Femur (tissue), 1 donor: ENCODE measurements around the gene RAP1GDS1.

Source experiments
- DNase-seq: peaks from one replicate; pipeline ENCODE4 v3.0.0-alpha.2; 2017

Gene RAP1GDS1, protein sequence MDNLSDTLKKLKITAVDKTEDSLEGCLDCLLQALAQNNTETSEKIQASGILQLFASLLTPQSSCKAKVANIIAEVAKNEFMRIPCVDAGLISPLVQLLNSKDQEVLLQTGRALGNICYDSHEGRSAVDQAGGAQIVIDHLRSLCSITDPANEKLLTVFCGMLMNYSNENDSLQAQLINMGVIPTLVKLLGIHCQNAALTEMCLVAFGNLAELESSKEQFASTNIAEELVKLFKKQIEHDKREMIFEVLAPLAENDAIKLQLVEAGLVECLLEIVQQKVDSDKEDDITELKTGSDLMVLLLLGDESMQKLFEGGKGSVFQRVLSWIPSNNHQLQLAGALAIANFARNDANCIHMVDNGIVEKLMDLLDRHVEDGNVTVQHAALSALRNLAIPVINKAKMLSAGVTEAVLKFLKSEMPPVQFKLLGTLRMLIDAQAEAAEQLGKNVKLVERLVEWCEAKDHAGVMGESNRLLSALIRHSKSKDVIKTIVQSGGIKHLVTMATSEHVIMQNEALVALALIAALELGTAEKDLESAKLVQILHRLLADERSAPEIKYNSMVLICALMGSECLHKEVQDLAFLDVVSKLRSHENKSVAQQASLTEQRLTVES

DNA sequence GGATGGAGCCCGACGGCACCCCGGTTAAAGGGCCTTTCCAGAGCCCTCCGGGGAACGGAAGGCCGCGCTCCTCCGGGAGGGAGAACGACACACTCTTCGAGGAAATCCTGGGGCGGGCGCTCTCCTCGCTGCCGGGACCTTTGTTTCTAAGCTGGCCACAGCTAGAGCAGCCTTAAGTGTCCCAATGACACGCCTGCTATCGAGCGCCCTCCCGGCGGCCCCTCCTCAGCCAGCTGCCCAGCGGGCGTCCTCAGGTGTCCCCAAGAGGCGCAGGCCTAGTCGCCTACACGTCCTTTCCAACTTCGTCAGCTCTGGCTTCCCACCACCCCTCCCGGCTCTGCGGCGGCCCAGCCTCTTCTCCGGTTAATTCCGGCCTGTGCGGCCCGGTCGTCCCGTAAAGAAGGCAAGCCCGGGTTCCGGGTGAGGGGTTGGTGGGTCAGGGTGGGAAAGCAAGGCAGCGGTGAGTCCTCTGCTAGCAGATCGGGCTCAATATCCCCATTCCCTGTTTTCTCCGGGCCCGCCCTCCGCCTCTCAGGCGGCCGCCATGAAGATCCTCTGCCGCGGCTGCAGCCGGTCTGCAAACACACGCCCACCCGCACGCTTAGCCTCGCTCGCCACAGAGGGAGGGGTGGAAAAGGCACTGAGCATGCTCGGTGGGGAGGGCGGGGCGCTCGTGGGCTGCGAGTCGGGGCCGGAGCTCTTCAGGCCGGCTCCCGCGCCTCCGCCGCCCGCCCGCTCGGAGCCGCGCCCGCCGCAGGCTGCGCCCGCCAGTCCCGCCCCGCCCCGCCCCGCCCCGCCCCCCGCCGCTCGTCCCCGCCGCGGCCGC is at the start of gene RAP1GDS1:
RAP1GDS1 (plus strand) TSS at position 806 of the 826 bp plus-strand sequence. CDS start 182 bp downstream, outside the sequence.
- peak; percentile 98 for DNase-seq

DNA sequence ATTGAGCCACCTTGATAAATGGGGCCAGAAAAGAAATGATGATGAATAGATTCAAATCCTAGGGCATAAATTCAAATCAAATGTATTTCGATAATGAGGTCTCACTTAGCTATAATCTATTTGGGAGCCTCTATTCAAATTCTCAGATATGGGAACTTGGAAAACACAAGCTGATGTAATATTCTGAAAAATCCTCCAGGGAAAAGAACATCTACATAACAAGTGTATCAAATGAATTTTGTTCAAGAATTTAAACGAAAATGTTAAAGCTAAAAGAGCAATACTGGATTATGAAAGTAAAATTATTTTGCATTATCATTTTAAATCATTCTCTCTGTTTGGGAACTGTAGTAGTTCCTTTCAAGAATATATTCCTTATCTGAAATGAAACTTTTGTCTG is 38.9 kb upstream of the RAP1GDS1 start:
- DNase-seq: no peak

DNA sequence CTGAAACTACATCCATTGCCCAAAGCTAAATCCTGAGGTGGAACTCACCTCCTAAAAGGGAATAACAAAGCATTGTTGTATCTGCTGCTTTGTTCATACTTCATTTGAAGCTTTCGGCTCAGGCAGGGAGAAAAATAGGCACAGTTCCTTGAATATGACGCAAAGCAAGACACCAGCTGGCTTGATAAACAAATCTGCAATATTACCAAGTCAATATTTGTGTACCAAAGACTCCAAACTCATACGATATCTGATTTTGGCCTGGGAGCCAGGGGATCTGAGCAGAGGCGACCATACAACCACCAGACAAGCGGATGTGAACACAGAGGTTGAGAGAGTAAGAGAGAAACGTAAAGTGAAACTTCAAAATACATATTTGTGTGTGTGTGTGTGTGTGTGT is 34.8 kb upstream of the RAP1GDS1 start:
- no peak for DNase-seq

DNA sequence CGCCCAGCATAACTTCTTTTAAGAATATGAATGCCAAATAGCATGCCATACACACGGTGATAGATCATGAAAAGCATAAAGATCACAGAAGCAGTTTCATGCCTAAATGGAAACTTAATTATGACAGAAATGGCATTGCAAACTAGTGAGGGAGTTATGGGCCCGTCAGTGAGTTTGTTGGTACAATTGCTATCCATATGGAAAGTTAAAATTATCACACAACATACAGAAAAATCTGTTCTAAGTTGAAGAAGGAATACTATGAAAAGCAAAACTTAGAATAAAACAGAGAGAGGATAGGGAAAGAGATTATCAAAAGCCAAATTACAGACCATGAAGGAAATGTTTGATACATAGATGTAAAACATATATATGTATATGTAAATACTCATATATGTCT is 30.2 kb upstream of the RAP1GDS1 start:
- DNase-seq: no peak

DNA sequence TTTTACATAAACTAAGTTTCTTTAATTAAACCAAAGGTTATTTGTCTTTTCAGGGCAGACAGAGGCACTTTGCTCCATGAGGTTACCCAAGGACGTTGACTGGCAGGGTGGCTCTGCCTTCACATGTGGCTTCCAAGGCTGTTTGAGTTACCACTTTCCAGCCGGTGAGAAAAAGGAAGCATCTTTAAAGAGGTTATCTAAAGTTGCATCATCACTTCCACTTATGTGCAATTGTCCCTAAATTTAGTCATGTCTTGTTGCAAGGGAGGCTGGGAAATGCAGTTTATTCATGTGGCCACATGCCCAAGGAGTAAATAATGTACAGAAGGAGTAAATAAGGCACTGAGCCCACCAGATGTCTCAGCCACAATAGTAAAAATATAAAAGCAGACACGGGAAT is 29.0 kb upstream of the RAP1GDS1 start:
- no peak for DNase-seq

DNA sequence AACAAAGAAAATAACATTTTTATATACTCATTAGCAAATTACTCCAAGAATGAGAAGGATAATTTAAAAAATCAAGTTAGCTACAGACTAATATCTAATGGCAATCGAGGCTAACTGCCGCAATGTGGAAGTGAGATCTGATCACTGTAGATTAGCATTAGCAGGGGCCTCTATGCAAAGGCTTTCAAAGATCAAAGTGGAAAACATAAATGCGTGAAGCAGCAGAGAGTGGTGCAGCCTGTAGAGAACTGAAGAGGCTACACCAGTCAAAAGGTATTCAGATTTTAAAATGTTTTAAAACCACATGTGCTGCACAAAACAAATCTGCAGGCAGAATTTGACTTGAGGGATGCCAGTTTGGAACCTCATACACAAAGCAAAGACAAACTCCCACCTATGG is 24.0 kb upstream of the RAP1GDS1 start:
- DNase-seq: no peak

DNA sequence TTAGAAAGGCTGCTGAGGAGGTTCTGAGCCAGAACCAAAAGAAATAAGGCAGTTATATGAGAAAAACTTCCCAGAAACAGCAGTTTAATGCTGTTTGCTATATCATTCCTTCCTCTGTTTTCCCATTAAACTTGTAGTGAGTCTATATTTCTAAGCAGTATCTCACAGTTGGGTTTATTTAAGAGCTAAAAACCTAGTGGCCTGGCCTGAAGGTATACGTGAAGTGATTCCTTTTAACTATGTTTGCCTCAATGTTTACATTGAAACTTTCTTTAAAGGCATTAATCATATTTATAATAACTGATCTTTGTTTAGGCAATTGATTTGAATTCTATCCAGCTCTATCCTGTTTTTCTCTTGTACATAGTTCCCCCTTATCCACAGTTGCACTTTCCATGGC is 19.1 kb upstream of the RAP1GDS1 start:
- no peak for DNase-seq

DNA sequence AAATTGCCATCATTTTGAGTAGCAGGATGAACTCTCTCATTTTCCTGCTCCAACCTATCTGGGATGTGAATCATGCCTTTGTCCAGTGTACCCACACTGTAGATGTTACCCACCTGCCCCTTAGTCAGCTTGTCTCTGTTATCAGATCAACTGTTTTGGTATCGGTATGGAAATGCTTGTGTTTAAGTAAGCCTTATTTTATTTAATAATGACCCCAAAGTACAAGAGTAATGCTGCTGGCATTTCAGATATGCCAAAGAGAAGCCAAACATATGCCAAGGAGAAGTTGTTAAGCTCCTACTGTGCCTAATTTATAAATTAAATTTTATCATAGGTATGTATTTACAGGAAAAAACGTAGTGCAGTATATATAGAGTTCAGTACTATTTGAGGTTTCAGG is 18.6 kb upstream of the RAP1GDS1 start:
- DNase-seq: no peak

DNA sequence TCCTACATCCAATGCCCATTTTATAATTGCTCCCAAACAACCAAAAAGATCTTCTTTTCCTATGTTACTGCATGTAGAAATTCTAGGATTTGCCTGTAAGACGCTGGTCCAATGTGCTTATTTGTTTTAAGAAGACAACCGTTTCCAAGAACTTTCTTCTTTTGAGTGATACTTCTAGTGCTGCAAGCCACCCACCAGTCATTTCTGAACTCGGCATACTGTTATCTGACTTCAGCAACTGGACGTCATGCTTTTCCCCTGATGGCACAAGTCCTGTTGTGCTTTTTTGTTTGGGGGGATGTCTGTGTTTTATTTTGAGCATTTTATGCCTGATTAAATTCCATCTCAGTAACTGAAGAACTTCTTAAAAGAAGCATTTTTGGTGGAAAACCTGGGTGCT is 16.0 kb upstream of the RAP1GDS1 start:
- no peak for DNase-seq

DNA sequence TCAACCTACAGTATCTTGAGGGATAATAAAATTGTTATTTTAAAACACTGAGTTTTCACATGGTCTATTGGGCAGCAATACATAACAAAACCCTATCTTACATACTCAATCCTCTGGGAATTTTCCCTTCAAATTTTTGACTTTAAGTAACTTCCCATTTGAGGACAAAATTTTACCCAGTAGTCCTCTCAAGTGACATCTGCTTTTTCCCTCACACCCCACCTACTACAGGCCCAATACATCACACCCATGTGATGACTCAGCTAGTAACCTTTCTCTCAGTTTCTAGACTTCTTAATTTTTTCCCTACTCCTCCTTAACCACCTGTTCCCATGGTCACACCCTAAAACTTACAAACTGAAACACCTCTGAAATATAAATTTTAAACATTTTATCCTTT is 12.2 kb upstream of the RAP1GDS1 start:
- no peak for DNase-seq

DNA sequence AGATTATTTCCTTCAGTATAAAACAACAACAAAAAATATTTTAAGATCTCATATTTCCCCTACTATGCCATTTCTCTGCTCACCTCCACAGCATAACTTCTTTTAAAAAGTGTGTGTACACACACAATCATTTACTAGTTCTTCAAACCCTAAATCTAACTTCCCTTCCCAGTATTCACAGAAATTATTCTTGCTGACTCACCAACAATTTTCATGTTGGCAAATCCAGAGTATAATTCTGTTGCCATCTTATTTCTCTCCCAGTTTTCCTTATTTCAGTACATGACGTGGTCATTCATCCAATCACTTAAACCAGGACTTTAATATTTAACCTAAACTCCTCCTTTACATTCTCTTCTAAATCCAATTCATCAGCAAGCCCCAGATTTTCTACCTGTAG is 11.4 kb upstream of the RAP1GDS1 start:
- DNase-seq: no peak

DNA sequence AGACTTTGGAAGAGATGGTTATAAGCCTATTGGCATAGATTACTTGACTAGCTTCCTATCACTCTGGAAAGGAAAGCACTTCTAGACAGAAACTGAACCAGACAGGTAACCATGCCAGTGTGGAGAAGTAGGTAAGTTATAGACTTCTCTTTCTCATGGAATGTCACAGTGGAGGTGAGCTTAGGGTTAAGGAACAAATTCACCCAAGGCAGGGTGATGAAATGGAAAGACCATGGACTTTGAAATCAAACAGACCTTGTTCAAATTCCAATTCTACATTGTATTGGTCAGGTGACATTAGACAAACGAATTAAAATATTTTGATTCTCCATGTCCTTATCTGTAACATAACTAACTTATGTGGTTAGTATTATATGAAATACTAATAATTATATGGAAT is 7.7 kb upstream of the RAP1GDS1 start:
- no peak for DNase-seq

DNA sequence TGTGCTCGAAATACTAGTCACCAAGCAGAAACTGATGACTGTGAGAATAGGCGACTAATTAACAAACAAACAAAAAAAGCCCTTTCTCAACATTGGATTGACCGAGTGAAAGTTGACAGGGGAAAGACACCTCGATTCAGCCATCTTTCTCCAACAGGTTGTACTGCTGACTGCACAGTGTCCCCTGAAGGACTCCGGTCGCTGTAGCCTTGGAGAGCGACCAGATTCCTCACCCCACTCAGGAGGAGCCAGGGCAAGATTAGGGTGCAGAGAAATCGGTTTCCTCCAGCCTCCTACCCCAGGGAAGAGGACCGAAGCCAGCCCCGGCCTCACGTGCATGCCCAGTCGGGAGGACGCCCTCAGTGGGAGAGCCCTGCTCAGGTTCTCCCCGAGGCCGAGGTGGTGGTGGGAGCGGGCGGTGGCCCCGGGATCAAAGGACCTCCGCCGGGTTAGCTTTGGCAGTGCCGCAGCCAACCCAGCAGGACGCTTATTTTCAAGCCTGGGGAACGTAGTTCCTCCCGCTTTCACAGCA is 1.1 kb upstream of the RAP1GDS1 start:
- DNase-seq: peak; percentile 71

DNA sequence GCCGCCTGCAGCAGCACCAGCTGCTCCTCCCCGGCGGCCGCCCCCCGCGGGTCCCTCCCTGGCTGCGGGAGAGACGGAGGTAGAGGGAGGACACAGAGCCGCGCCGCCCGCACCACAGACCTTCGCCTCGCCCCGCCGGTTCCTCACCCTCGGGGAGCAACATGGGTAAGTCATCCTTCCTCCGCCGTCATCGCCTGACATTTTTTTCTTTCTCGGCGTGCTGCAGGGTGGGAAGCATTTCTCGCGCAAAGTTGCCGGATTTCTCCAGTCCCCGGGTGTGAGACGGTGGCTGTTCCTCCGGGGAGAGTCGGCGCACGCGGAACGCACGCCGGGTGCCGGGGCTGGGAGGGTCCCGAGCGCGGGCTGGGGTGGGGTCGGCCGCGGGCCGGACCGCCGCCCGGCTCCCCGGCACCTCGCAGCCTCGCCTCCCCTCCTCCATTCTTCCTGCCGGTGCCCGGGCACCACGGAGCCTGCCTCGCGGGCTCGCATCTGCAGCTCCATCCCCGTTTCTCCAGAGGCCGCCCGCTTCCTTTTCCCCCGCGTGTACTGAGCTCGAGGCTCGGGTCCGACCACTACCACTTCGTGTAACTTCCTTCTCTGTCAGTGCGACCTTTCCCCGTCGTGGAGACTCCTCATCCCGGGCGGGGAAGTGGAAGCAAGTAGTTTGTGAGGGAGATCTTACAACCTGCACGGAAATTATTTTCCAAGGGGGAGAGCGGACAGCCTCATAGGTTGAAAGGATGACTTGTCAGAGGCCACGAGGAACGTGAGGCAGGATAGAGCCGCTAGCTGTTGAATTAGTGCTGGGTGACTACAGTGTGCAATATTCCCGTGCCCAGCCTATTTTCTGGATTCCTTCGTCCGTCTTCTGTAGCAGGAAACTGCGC is 464 bp downstream of the RAP1GDS1 start:
- DNase-seq: peak; percentile 51

DNA sequence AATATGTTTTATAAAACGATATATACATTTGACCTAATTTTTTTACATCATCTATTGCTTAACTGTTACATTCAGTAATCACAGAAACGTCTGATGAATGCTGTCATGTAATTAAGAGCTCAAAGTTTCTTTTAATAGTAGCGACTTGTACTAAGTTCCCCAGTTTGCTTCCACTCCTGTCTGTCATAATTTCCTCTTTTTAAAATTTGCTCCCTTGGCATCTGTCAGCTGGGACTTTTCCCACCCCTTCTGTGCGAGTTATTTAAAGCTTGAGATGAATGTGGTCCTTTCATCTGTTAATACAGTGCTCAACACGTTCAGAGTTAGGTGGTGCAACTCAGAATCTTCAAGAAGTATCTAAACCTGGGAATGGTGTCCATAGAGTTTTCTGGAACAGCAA is 1.2 kb downstream of the RAP1GDS1 start:
- peak; percentile 18 for DNase-seq

DNA sequence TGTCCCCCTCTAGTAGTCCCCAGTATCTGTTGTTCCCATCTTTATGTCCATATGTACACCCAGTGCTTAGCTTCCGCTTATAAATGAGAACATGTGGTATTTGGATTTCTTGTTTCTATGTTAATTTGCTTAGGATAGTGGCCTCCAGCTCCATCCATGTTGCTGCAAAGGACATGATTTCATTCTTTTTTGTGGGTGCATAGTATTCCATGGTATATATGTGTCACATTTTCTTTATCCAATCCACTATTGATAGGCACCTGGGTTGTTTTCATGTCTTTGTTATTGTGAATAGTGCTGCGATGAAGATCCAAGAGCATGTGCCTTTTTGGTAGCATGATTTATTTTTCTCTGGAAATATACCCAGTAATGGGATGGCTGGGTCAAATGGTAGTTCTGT is 6.3 kb downstream of the RAP1GDS1 start:
- no peak for DNase-seq

DNA sequence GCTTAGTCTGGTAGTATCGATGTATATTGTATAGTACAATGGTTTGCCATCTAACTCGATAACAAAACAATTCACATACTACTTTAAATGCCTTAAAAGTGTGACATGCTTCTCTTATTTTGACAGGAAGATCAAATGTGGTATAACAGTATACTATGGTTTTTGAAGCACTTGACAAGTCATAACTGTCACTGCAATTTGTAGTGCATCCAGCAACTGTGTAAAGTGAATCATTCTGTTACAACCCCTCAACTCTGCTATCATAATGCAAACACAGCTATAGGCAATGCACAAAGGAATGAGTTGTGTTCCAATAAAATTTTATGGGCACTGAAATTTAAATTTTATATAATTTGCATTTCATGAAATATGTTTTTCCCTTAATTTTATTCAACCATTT is 14.0 kb downstream of the RAP1GDS1 start:
- DNase-seq: no peak

DNA sequence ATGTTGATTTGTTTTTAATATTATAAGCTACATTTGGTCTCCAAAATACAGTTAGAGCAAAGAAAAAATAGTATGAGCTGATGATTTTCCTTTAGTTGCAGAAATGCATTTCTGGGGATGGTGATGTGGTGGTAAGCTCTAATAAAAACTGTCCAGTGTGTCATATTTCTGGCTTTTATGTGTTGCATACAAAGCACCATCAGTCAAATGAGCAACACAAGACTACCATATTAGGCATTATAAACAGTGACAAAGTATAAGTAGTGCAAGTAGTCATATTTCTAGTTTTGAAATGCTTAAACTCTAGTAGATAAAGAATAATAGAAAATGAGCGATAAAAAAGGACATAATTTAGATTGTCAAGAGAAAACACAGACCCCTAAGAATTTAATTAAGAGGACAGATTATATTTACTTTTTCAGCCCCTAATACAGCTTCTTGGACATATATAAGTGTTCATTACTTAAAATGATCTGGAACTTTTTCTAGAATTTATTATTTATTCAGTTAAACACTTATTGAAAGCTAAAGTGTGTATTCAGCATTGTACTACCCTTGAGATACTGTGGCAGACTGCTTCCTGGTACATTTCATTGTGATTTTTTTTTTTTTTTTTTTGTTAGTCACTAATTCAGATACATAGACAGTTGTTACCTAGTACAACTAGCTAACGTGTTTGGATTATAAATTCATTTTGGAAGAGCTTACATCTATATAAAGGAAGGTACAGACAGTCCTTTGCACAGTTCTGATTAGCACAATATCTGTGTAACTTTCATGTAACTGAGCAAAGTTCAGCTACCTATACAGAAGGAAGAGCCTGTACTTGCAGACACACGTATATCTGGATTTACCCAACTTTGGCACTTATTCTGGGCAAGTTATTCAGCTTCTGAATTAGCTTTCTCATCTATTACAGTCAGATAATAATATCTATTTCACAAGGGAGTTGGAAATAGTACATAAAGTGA is 22.3 kb downstream of the RAP1GDS1 start:
- DNase-seq: no peak

DNA sequence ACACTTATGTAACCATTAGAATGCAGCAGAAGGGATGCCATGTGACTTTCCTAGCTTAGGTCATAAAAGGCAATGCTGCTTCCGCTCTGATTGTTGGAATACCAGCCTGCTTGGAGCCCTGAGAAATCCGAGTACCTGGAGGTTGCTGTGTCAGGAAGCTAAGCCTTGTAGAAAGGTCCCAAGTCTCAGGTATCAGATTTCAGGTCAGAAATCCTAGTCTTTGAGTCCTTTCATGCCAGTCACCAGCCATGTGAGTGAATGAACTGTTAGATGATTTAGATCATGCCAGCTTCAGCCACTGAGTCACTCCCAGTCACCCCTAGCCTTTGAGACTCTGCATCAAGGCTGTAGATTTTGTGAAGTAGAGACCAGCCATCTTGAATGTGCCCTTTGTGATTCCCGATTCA is 23.5 kb downstream of the RAP1GDS1 start:
- DNase-seq: no peak

DNA sequence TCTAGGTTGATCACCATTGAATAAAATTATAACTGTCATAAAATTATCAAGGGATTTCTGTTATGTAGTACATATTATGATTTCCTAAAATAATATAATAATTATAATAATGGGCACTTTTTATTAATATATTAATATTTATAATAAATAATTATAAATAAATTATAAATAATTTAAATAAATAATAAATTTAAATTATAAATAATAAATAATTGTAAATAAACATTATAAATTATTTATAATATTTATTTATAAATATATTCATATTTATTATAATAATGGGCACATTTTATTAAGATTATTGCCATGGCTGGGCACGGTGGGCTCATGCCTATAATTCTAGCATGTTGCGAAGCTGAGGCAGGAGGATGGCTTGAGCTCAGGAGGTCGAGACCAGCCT is 24.5 kb downstream of the RAP1GDS1 start:
- DNase-seq: no peak

DNA sequence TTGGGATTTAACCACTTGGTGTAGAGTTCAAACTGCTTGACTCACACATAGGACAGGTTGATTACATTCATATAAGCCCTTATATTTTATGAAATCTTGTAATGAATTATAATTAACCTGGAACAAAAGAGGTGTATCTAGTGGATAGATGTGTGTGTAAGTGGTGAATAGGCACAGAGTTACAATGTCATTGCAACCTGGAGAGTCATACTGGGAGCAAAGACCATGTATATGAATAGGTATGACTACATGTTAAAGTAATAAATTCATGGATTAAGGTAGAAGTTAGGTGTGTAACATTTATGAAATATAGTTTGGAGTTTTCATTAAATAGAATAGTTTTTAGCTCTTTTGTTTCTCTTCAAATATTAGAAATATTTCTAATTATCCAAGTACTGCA is 26.1 kb downstream of the RAP1GDS1 start:
- no peak for DNase-seq
